MM.1S (cell line): Measurements from ENCODE around the gene SEL1L3.

Experiments
- CTCF ChIP-seq: fragments of 300-600 bp; sonication (generic); IDR thresholded peaks from 2 replicates; pipeline ENCODE4 v1.5.1; 2016; ENCODE audit warnings: antibody characterized with exemption, low read length, mixed read lengths
- EZH2 ChIP-seq: fragments of 300-600 bp; sonication (generic); optimal IDR thresholded peaks from 2 replicates; pipeline ENCODE3; 2017; ENCODE audit warnings: low read depth, mild to moderate bottlenecking, antibody characterized with exemption, low read length, mixed read lengths

GRCh38 chr4:25867781-25868294 is 5.0 kb upstream of the SEL1L3 start:
- no peak for TF ChIP-seq CTCF
- TF ChIP-seq EZH2 = no peak
